Central memory CD4-positive, alpha-beta T cell (primary cell): ENCODE measurements around the gene KRTAP2-2.

Experiments
- DNase-seq: peaks from one replicate; pipeline ENCODE4 v3.0.0; 2022

KRTAP2-2 gene

GRCh38 chr17:41020336-41020735 lies 34.7 kb downstream of the KRTAP2-2 start:
- DNase-seq = no peak

GRCh38 chr17:41019415-41019814 lies 35.6 kb downstream of the KRTAP2-2 start:
- DNase-seq = no peak

- DNase-seq = no peak
Measured at GRCh38 chr17:41018541-41018940, 36.5 kb downstream of the KRTAP2-2 start.

- no peak for DNase-seq
Measured at GRCh38 chr17:41016578-41017215, 38.3 kb downstream of the KRTAP2-2 start.

- DNase-seq = no peak
Measured at GRCh38 chr17:41015454-41015853, 39.6 kb downstream of the KRTAP2-2 start.

- DNase-seq = no peak
Measured at GRCh38 chr17:41013606-41014005, 41.4 kb downstream of the KRTAP2-2 start.

- no peak for DNase-seq
Measured at GRCh38 chr17:41013181-41013580, 41.8 kb downstream of the KRTAP2-2 start.

GRCh38 chr17:41012326-41013120 lies 42.5 kb downstream of the KRTAP2-2 start:
- no peak for DNase-seq

GRCh38 chr17:41010441-41010840 lies 44.6 kb downstream of the KRTAP2-2 start:
- no peak for DNase-seq

- DNase-seq = no peak
Measured at GRCh38 chr17:41009936-41010335, 45.1 kb downstream of the KRTAP2-2 start.

GRCh38 chr17:41009301-41009760 lies 45.7 kb downstream of the KRTAP2-2 start:
- no peak for DNase-seq

- DNase-seq = no peak
Measured at GRCh38 chr17:41008811-41009210, 46.2 kb downstream of the KRTAP2-2 start, which contains the start of gene KRTAP3-1. Gene KRTAP3-1 (minus strand): TSS chr17:41009128. CDS start chr17:41009074, 54 bp downstream.
